ENCODE measurements around the gene PPIL1. TPM values are rescaled to one million over a fixed set of nuclear protein-coding genes. Genes with fewer than 3 reads are reported as not detected.

The PPIL1 gene
- total and polyA plus RNA-seq, 2 of the 8 experiments (the other 6 are each of a cell fraction or from before 2014, with no cell fraction given) = 83.7 to 86.5 TPM

DNA sequence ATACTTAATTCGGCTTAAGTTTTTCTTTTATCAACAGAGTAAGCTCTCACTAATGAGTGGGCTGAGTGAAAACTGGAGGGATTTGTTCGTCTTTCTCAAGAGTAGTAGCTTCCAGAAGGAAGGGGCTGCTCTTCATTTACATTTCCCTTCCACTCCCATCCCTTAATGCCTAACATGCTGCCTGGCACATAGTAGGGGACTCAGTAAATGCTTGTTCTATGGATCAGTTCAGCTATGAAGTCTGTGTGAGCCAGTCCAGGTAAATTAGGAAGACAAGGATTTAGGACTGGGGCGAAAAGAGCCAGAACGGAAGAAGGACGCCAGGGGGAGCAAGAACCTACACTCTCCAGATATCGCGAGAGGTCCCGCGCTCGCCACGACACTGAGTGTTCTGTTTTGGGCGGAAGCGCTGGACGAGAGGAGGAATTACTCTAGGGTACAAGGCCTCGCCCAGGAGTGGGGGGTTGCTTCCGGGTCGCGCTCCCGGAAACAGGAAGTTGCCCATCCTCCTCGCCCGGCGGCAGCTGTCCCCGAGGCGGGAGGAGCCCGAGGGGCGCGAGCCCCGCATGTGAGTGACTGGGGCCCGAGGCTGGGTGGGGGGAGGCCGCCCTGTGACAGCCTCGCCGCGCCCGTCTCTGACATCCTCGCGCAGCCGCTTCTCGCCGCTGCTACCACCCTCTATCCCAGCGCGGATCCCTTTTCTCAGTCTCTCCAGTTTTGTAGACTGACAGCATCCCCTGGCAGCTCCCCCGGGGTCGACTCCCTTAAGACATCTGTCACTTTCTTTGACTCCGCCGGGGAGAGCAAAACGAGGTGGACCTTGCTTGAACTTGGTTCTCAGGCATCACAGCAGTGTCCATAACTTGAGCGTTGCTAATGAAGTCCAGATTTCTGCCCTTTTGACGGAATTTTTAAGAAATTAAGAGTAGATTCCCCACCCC, 11.1 kb upstream of the PPIL1 start, which contains the start of gene C6orf89 (continued):
- TF ChIP-seq RXRA (IDR thresholded peaks at IDR 0.05; ENCODE audit: insufficient read depth, low read depth, low read length) (no peak), YY1 (IDR thresholded peaks at IDR 0.05; ENCODE audit: low read depth, low read length) (no peak), CEBPB (IDR thresholded peaks at IDR 0.05; ENCODE audit: low read depth, low read length) (no peak), BCL11A (IDR thresholded peaks at IDR 0.05; ENCODE audit: low read depth in 2 of 2, low read length in 2 of 2) (no peak), USF2 (IDR thresholded peaks at IDR 0.05; ENCODE audit: low read length) (no peak), CHD2 (IDR thresholded peaks at IDR 0.05; ENCODE audit: low read length) (peak; percentile 99), ASH2L (IDR thresholded peaks at IDR 0.05; ENCODE audit: low read length) (peak; percentile 85), EP300 (IDR thresholded peaks at IDR 0.05; ENCODE audit: borderline replicate concordance in 1 of 2, low read depth in 2 of 2, low read length in 2 of 2) (0 out of 3 replicates have a peak, but pooled peaks of 1 of the 2 experiments have one; percentile 10), ATF3 (IDR thresholded peaks at IDR 0.05; ENCODE audit: insufficient read depth, low read depth, low read length) (no peak), E2F6 (IDR thresholded peaks at IDR 0.05) (peak; percentile 35; the same call in 1 of the 2 replicates), CTBP2 (IDR thresholded peaks at IDR 0.05; ENCODE audit: borderline replicate concordance, insufficient read depth, insufficient read length, low read length) (peak; percentile 63), RAD21 (IDR thresholded peaks at IDR 0.05 in 1 of 2, conservative IDR thresholded peaks at IDR 0.05 in 1 of 2; ENCODE audit: low read depth in 2 of 2, low read length in 2 of 2) (peak; percentile 32 to 47; a peak in 3 of 4 replicates), ZNF274 (IDR thresholded peaks at IDR 0.05; ENCODE audit: borderline replicate concordance, extremely low read depth, low read length) (no peak), SIRT6 (IDR thresholded peaks at IDR 0.05; ENCODE audit: low read length) (peak; percentile 72), SUZ12 (IDR thresholded peaks at IDR 0.05; ENCODE audit: low read length) (no peak), HDAC6 (IDR thresholded peaks at IDR 0.05; ENCODE audit: low read depth, low read length) (no peak), NRF1 (IDR thresholded peaks at IDR 0.05; ENCODE audit: low read depth, low read length) (no peak)
- TF ChIP-seq, protein P1, sequence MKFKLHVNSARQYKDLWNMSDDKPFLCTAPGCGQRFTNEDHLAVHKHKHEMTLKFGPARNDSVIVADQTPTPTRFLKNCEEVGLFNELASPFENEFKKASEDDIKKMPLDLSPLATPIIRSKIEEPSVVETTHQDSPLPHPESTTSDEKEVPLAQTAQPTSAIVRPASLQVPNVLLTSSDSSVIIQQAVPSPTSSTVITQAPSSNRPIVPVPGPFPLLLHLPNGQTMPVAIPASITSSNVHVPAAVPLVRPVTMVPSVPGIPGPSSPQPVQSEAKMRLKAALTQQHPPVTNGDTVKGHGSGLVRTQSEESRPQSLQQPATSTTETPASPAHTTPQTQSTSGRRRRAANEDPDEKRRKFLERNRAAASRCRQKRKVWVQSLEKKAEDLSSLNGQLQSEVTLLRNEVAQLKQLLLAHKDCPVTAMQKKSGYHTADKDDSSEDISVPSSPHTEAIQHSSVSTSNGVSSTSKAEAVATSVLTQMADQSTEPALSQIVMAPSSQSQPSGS (IDR thresholded peaks at IDR 0.05; ENCODE audit: low read length) = peak; percentile 89; the same call in 1 of the 2 replicates
